ENCODE measurements around the gene CASQ1. TPM values are rescaled to one million over a fixed set of nuclear protein-coding genes. Genes with fewer than 3 reads are reported as not detected.

CASQ1 gene
- polyA plus RNA-seq, 3 donors = 0.15 to 0.34 (median 0.18) TPM

DNA sequence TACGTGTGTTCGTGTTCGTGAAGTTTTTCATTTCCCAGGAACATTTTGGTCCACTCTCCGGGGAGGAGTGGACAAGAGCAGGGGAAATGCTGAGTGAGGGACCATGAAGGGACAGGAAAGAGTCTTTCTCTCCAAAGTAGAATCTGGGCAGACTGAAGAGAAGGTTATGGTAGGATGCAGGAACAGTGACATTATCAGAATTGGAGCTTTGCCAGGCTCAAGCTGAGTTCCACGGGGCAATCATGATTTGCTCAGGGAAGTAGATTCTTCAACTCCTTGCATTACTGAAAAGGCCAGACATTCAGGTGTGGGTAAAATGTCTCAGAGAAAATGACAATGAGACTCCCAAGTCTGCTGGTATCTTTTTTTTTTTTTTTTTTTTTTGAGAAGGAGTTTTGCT is 22.4 kb upstream of the CASQ1 start:
- DNase-seq (ENCODE audit: low read depth in 3 of 3, low spot score in 2 of 3) = no peak

DNA sequence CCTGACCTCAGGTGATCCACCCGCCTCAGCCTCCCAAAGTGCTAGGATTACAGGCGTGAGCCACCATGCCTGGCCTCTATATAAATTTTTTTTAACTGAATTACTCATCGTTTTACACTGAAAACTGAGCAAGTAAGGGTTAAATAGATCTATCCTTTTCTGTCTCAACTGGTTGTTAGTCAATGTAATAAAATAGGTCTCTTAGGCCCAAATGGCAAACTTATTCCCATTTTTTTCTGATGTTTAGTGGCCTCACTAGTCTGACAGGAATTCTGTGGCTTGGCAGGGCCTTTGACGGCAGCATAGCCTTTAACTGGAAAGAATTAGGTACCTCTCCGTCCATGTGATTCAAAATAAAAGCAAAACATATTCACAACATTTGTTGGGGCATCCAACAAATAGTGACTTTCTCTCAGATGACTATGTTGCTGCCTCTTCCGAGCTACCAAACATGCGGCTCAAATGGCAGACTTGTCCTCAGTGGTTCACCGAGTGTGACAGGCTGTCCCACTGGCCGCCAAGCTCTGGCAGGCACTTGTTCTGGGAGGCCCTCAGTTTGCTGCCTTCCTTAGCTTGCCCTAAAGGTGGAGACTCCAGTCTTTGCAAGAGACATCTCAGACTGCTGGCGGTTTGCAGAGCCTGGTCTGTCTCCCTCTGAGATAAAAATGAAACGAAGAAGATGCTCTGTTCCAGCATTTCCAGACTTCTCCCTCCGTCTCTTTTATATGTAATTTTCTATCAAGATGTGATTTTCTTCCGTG is 21.6 kb upstream of the CASQ1 start:
- DNase-seq (ENCODE audit: low read depth in 3 of 3, low spot score in 2 of 3) = no peak

DNA sequence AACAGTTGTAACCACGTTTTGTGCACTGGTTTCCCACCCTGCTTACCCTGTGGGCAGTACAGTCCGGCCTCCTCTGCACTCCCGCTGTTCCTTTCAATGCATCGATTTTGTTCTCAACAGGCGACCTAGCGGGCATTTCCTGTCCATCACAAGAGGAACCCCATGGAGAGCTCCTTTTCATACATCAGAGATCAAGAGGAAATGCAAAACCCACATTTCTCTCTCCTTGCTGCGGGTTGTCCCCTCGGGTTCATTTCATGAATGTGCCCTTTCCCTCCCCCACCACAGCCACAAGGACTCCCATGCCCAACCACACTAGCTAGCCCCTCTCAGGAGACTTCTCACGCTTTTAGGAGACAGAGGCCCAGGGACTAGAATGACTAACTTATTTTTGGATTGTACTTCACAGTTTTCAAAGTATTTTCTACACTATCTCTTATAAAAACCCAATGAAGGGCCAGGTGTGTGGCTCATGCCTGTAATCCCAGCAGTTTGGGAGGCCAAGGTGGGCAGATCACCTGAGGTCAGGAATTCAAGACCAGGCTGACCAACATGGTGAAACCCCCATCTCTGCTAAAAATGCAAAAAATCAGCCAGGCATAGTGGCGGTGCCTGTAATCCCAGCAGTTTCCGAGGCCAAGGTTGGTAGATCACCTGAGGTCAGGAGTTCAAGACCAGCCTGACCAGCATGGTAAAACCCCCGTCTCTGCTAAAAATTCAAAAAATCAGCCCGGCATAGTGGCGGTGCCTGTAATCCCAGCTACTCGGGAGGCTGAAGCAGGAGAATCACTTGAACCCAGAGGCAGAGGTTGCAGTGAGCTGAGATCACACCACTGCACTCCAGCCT is 20.6 kb upstream of the CASQ1 start:
- DNase-seq (ENCODE audit: low read depth in 3 of 3, low spot score in 2 of 3) = no peak

DNA sequence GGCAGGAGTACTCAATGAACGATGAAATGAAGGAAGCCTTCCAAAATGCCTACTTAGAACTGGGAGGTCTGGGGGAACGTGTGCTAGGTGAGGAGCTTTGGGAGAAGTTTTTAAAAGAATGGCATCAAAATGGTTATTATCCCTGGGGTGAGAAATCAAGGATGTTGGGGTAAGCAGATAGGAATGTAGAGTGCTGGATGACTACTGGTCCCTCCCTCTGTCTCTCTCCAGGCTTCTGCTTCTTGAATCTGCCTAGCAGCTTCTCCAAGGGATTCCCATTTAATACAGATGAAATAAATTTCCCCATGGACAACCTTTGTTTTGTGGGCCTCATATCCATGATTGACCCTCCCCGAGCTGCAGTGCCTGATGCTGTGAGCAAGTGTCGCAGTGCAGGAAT is 19.0 kb upstream of the CASQ1 start:
- DNase-seq (ENCODE audit: low read depth in 3 of 3, low spot score in 2 of 3) = no peak

DNA sequence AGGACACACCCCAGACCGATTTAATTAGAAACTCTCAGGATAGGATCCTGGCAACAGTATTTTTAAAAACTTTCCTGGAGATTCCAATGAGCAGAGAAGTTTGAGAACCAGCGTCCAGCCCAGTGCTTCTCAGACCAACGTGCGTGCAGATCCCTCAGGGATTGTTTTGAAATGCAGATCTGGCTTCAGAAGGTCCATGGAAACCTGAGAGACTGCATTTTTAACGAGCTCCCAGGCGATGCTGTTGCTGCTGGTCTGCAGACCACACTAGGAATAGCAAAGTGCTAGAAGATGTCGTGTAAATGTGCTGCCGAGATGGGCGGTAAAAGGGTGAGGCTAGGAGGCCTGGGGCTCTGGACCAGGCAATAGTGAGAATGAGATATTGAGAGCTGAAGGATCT is 18.4 kb upstream of the CASQ1 start:
- no peak for DNase-seq (ENCODE audit: low read depth in 3 of 3, low spot score in 2 of 3)

DNA sequence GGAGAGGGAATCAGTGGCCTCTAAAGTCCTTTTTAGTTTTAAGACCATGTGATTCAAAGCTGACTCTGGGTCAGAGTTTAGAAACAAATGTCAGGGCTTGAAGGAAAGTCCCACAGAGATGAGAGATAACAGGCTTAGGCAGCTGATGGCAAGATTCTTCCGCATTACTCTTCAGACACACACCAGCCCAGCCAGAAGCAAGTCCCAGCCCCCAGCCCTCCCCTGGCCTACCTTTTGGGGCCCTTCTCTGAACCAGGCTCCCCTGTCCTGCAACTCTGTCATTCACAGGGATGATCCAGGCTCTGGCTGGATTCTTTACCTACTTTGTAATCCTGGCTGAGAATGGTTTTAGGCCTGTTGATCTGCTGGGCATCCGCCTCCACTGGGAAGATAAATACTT is 13.1 kb upstream of the CASQ1 start:
- no peak for DNase-seq (ENCODE audit: low read depth in 3 of 3, low spot score in 2 of 3)

DNA sequence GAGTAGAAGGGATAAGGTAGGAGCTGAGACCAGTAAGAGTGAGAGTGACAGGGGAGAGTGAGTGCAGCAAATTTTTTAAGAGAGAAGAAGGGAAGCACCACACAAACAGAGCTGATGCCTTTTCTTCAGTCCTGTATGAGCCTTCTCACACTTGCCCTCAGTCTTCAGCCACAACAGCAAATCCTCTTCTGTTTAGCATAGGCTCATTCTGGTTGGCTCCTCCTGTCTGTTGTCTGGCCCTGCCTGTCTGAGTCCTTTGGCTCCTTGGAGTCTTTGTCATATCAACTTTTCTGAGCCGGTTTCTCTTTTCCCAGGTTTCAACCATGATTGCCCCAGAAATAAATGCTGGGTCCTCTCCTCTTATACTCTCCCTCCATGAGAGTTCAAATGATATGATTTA is 12.7 kb upstream of the CASQ1 start:
- no peak for DNase-seq (ENCODE audit: low read depth in 3 of 3, low spot score in 2 of 3)

DNA sequence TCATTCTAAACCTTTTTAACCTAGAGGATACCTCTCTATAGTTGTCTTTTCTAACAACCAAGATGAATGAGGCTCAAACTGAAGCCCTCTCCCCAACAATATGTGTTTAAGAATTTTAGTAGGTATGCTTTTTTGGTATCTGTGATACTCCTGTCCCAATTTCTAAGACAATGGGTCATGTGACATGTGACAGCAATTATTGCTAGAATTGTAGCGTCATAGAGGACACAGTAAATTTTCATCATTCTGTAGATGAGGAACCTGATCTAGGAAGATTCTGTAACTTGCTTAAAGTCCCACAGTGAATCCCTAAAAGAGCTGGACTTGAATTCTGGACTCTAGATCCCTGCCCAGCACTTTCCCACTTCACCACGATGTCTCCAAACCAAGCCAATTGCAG is 11.6 kb upstream of the CASQ1 start:
- no peak for DNase-seq (ENCODE audit: low read depth in 3 of 3, low spot score in 2 of 3)

DNA sequence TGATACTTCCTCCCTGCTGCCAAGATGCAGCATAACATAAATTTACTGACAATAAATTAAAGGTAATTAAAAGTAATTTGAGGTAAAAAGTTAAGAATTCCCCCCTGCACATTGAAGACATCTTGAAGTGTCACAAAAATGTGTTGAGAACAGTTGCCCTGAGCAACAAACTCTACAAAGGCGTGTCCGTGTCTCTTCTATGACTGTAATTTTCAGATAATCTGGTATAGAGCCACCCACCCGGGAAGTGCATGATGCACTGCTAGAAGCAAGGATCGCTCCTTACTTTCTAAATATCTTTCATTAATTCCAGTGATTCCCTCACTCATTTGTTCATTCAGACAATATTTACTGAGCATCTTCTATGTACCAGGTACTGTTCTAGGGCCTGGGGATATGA is 11.0 kb upstream of the CASQ1 start:
- no peak for DNase-seq (ENCODE audit: low read depth in 3 of 3, low spot score in 2 of 3)

DNA sequence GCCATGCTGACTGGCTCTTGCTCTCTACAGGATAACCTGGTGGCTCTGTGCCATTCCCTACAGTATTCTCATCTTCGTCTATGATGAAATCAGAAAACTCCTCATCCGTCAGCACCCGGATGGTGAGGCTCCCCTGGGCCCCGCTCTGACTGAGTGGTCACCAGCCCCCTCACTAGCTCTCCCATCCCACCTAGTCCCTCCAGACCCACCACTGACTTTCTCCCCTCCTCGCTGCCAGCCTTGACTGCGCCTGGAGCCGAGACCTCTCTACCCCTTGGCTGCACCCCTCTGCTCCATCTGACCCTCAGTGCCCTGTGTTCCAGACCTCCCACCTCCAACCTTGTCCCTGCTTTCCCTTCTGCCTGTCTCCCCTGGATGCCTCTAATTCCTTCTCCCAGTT is 4.1 kb upstream of the CASQ1 start:
- no peak for DNase-seq (ENCODE audit: low read depth in 3 of 3, low spot score in 2 of 3)

DNA sequence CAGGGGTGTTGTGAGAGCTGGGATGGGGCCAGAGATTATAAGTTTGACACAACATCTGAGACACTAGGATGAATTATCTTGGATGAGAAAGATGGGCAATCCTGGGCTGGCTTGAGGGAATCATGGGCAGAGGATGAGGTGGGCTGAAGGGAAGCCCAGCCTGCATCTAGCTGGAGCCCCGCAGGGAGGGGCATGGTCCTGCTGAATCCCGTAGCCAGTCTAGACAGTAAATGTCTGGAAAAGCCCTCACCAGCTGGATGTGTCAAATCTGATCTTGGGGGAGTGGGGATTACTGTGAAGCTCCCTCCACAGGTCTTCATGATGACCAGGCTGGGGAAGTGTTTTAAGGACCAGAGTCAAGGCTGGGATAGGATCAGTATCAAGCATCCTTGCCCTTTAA is 3.6 kb upstream of the CASQ1 start:
- no peak for DNase-seq (ENCODE audit: low read depth in 3 of 3, low spot score in 2 of 3)

DNA sequence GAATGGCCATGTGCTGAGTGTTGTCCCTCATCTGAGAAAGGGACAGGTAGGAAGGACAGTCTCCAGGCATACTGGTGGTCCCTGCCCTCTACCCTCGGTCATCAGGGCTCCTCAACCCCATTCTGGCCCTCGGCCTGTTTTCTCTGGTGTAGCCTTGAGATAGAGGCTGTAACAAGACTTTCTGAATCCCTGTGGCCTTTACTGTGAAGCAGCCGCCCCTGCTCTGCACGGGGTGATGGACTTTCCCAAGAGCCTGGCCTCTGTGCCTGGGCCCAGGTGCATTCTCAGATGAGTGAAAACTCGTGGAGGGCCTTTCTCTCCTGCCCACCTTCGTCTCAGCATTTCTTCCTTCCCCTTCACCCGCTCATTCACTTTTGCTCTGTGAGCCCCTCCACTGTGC is 3.0 kb upstream of the CASQ1 start:
- DNase-seq (ENCODE audit: low read depth in 3 of 3, low spot score in 2 of 3) = no peak

DNA sequence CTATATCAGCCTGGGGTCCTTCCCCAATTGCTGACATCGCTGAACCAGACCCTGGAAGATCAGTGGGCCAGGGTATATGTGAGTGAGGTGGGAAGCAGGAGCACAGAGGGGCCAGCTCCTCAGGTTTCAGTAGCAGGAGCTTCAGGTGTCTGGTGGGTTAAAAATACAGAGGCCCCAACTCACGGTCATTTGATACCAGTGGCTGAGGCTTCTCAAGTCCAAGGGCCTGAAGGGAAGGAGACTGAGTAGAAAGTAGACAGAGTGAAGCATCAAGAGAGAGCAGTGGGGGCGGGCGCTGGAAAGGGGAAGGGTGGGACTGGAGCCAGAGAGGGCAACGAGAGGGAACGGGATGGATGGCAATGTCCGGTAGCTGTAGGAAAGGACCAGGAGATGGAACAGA is 2.0 kb upstream of the CASQ1 start:
- DNase-seq (ENCODE audit: low read depth in 3 of 3, low spot score in 2 of 3) = no peak

DNA sequence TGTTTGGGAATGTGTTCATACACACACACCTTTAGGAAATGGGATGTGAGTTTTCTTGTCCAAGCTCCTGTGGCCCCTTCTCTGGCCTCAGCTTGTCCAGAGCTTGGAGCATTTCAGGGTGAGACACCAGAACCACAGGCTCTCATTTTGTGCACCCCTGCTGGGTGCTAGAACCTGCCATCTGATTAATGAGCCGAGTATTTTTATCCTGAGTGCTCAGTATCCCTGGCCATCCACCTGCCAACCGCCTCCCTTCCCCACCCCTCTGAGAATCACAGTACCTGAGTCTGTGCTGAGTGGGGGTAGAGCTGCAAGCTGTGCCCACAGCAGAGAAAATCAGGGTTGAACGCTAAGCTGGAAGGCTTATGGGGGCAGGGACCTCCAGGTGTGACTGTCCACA is 1.4 kb downstream of the CASQ1 start:
- DNase-seq (ENCODE audit: low read depth in 3 of 3, low spot score in 2 of 3) = no peak

DNA sequence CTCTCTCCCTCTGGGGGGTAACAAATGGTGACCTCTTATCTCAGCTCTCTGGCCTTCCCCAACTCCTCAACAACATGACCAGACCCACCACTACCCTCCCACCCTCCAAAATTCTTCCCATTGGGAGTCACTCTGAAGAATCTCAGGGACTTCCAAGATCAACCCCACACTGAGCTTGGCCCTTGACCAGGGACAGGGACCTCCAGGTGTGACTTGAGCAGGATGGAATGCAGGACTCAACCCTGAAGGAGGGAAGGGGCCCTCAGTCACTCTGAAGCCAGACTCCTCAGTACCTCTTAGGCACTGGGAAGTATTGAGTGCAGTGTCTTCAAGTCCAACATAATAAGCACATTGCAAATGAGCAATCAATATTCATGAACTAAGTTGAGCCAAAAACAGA is 1.9 kb downstream of the CASQ1 start:
- DNase-seq (ENCODE audit: low read depth in 3 of 3, low spot score in 2 of 3) = no peak

DNA sequence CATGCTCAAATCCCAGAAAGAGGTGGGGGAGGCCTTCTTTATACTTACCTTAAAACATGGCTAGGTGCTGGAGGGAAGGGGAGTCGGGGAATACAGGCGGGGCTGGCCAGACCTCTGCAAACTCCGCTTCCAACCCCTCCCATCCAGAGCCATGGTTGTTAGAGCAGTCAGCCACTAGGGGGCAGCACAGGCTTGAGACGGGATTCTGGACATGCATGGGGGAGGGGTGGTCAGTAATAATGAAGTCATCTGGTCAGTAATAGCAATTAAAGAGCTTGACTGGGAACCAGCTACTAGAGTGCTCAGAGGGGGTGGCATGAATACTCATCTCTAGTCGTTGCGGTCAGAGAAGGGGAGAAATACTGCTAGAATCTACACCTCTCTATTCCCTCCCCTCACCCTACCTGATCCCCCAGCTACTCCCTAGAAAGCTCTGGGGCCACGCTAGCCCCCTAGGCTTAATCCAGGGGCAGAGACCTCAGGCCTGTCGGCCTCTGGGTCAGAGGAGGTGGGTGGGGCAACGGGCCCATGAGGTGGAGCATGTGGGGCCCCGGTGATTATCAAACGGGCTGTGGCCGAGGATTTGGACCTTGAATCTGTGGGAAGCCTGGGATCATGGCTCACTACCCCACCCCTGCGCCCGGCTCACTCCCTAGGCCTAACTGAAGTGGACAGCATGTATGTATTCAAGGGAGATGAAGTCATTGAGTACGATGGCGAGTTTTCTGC is 2.9 kb downstream of the CASQ1 start:
- peak; percentile 71 to 80 (median 78) for DNase-seq (ENCODE audit: low read depth in 3 of 3, low spot score in 2 of 3)

DNA sequence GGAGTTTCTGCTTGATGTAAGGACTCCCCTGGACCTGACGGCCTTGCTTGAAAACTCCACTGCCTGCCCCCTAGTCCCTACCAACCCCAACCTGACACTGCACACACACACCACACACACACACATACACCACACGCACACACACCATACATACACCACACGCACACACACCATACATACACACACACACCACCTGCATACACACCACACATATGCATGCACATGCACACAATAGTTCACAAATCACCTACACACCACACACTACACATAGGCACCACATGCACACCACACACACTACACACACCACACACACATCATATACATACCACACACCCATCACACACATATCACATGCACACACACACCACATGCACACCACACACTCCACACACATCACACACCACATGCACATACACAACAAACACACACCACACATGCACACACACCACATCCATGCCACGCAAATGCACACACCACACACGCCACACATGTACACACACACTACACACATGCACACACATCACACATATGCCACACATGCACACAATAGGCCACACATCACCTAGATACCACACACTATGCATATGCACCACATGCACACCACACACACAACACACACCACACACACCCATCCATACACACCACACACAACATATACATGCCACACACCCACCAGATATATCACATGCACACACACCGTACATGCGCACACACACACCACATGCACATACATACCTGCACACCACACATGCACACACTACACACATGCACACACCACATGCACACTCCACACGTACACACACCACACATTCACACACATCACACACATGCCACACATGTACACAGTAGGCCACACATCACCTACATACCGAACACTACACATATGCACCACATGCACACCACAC is 3.7 kb downstream of the CASQ1 start:
- no peak for DNase-seq (ENCODE audit: low read depth in 3 of 3, low spot score in 2 of 3)

DNA sequence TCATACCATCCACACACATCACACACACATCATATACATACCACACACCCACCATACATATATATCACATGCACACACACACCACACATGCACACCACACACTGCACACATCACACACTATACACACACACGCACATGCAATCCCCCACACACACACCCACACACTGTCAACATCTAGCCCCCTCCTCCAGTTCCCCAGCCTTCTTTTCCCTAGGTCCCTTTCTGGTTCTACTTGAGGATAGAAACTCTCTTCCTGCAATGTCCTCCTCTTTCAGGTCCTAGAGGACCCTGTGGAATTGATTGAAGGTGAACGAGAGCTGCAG is 4.3 kb downstream of the CASQ1 start:
- DNase-seq (ENCODE audit: low read depth in 3 of 3, low spot score in 2 of 3) = no peak

DNA sequence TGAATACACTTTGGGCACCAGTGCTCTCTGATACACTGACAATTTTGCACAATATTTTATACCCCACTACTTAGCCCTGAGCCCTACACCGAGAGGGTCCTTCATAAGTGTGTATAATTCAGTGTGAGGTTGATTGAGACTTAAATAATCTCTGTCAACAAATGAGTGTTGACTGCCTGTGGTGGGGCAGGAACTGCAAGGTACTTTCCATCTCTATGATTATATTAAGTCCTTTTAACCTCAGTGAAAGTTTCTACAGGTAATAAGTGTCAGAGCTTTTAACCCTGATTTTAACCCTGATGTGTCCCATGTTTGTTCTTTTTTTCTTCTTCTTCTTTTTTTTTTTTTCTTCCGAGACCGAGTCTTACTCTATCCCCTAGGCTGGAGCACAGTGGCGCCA is 5.8 kb downstream of the CASQ1 start:
- DNase-seq (ENCODE audit: low read depth in 3 of 3, low spot score in 2 of 3) = no peak

DNA sequence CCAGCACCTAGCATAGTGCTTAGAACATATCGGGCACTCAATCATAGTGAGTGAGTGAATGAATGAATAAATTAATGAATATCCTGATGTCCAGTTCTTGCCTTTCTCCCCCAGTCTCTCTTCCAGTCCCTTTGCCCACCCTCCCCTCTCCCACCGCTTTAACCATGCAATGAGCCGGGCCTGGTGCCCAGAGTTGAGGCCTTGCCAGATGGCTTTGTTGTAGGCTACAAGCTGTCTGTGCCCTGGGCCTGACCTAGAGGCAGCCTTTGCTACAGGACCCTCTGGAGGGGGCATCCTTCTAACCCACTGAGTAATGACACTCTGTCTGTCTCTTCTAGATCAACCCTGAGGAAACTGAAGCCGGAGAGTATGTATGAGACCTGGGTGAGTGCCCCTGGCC is 6.9 kb downstream of the CASQ1 start:
- DNase-seq (ENCODE audit: low read depth in 3 of 3, low spot score in 2 of 3) = no peak

DNA sequence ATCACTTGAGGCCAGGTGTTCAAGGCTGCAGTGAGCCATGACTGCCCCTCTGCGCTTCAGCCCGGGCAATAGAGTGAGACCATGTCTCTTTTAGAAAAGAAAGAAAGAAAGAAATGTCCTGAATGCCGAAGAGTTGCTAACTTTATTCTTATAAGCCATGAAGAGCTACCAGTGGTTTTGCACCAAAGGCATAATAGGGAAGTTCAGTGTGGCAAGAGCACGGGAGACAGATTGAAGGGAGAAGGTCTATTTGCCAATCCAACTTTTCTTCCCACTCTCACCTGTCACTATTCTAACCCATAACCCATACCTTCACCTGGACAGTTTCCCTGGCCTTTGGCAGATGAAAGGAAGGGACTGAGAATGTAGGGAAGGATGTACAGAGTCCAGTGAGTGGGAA is 10.4 kb downstream of the CASQ1 start:
- no peak for DNase-seq (ENCODE audit: low read depth in 3 of 3, low spot score in 2 of 3)
